Memory B cell (primary cell): ENCODE results near the gene YLPM1.
"Not testable (repeated sequence)": the region's sequence is repeated elsewhere in the genome, so short reads cannot be mapped to it uniquely, and the experiment has no call there.

Source experiments
- ATAC-seq: fragments of 150-1000 bp; cut with Tn5 transposase; 2 replicates; pipeline ENCODE4 v1.10.0; 2021; ENCODE audit warnings: low read depth, mild to moderate bottlenecking, moderate library complexity
- DNase-seq, 2 donors: peaks; one replicate each; pipeline ENCODE4 v3.0.0; 2022; ENCODE audit warnings: low spot score in 2 of 2
- H3K27ac Mint-ChIP-seq: one replicate; pipeline ENCODE4 v1.8.0; 2022; ENCODE audit warnings: mild to moderate bottlenecking, moderate library complexity, mixed read lengths
- H3K27me3 Mint-ChIP-seq: one replicate; pipeline ENCODE4 v1.8.0; 2022; ENCODE audit warnings: mixed read lengths
- H3K36me3 Mint-ChIP-seq: one replicate; pipeline ENCODE4 v1.8.0; 2022; ENCODE audit warnings: mild to moderate bottlenecking, mixed read lengths
- H3K4me1 Mint-ChIP-seq: one replicate; pipeline ENCODE4 v1.8.0; 2022; ENCODE audit warnings: mixed read lengths
- H3K4me3 Mint-ChIP-seq: one replicate; pipeline ENCODE4 v1.8.0; 2022; ENCODE audit warnings: mild to moderate bottlenecking, moderate library complexity, mixed read lengths
- H3K9me3 Mint-ChIP-seq: one replicate; pipeline ENCODE4 v1.8.0; 2022; ENCODE audit warnings: mixed read lengths

YLPM1 gene

GRCh38 chr14:74756326-74756725 lies 6.8 kb upstream of the YLPM1 start:
- ATAC-seq (no peak), DNase-seq (no peak)
- Mint-ChIP-seq H3K36me3 (peaks cover 4% of the 10 kb centered on the region), H3K27ac (no peak overlapping the region), H3K9me3 (peaks cover 9% of the 10 kb centered on the region), H3K27me3 (no peaks in the 10 kb centered on the region), H3K4me1 (no peaks in the 10 kb centered on the region), H3K4me3 (no peak overlapping the region)

GRCh38 chr14:74758505-74758904 lies 4.6 kb upstream of the YLPM1 start:
- H3K27ac Mint-ChIP-seq, result not testable (repeated sequence)

GRCh38 chr14:74763803-74764531 lies 851 bp downstream of the YLPM1 start:
- Mint-ChIP-seq H3K27me3 (no peaks in the 10 kb centered on the region), H3K9me3 (no peaks in the 10 kb centered on the region), H3K4me3 (peak overlapping the region; percentile 99), H3K4me1 (peaks cover 36% of the 10 kb centered on the region), H3K27ac (peak overlapping the region; percentile 96), H3K36me3 (peaks cover 2% of the 10 kb centered on the region)
- DNase-seq, result peak in 1 of 2 donors; percentile 13
- no peak for ATAC-seq

More at GRCh38 chr14:74758505-74758904, 4.6 kb upstream of the YLPM1 start:
- H3K4me3 Mint-ChIP-seq, H3K9me3 Mint-ChIP-seq, ATAC-seq, H3K27me3 Mint-ChIP-seq, DNase-seq, H3K36me3 Mint-ChIP-seq, H3K4me1 Mint-ChIP-seq: not testable (repeated sequence)

GRCh38 chr14:74765721-74766120 lies 2.6 kb downstream of the YLPM1 start:
- H3K9me3 Mint-ChIP-seq, result no peaks in the 10 kb centered on the region
- H3K27me3 Mint-ChIP-seq, result no peaks in the 10 kb centered on the region
- H3K36me3 Mint-ChIP-seq, result peaks cover 4% of the 10 kb centered on the region
- peak overlapping the region; percentile 99 for H3K4me3 Mint-ChIP-seq
- H3K4me1 Mint-ChIP-seq, result peaks cover 38% of the 10 kb centered on the region
- no peak for ATAC-seq
- peak overlapping the region; percentile 82 for H3K27ac Mint-ChIP-seq
- DNase-seq, result no peak

GRCh38 chr14:74771399-74771798 lies 8.3 kb downstream of the YLPM1 start:
- H3K36me3 Mint-ChIP-seq, result peaks cover 14% of the 10 kb centered on the region
- H3K27ac Mint-ChIP-seq, result no peak overlapping the region

GRCh38 chr14:74784634-74785033 lies 21.5 kb downstream of the YLPM1 start:
- no peaks in the 10 kb centered on the region for H3K9me3 Mint-ChIP-seq
- H3K4me3 Mint-ChIP-seq, result no peak overlapping the region
- no peak for DNase-seq
- H3K27me3 Mint-ChIP-seq, result no peaks in the 10 kb centered on the region
- no peak for ATAC-seq
- peaks cover 14% of the 10 kb centered on the region for H3K4me1 Mint-ChIP-seq
- no peak overlapping the region for H3K27ac Mint-ChIP-seq
- peaks cover 40% of the 10 kb centered on the region for H3K36me3 Mint-ChIP-seq

More at GRCh38 chr14:74771399-74771798, 8.3 kb downstream of the YLPM1 start:
- DNase-seq (no peak), ATAC-seq (no peak)
- Mint-ChIP-seq H3K4me3 (no peak overlapping the region), H3K27me3 (no peaks in the 10 kb centered on the region), H3K9me3 (no peaks in the 10 kb centered on the region), H3K4me1 (peaks cover 26% of the 10 kb centered on the region)

- H3K9me3 Mint-ChIP-seq, result no peaks in the 10 kb centered on the region
- DNase-seq (no peak), ATAC-seq (no peak)
- no peak overlapping the region for H3K27ac Mint-ChIP-seq
- H3K4me3 Mint-ChIP-seq, result no peak overlapping the region
- H3K27me3 Mint-ChIP-seq, result no peaks in the 10 kb centered on the region
- H3K4me1 Mint-ChIP-seq, result peaks cover 14% of the 10 kb centered on the region
- H3K36me3 Mint-ChIP-seq, result peaks cover 40% of the 10 kb centered on the region
Observed at GRCh38 chr14:74785056-74785613, 22.0 kb downstream of the YLPM1 start.

- peaks cover 13% of the 10 kb centered on the region for H3K4me1 Mint-ChIP-seq
- ATAC-seq (no peak), DNase-seq (no peak)
- H3K27ac Mint-ChIP-seq, result no peak overlapping the region
- H3K9me3 Mint-ChIP-seq, result peaks cover 2% of the 10 kb centered on the region
- H3K27me3 Mint-ChIP-seq, result no peaks in the 10 kb centered on the region
- H3K36me3 Mint-ChIP-seq, result peaks cover 37% of the 10 kb centered on the region
- H3K4me3 Mint-ChIP-seq, result no peak overlapping the region
Observed at GRCh38 chr14:74786796-74787315, 23.7 kb downstream of the YLPM1 start.

- Mint-ChIP-seq H3K27ac (peak overlapping the region; percentile 85), H3K4me1 (peaks cover 34% of the 10 kb centered on the region), H3K4me3 (peak overlapping the region; percentile 74), H3K36me3 (peaks cover 26% of the 10 kb centered on the region), H3K27me3 (no peaks in the 10 kb centered on the region), H3K9me3 (peaks cover 2% of the 10 kb centered on the region)
- DNase-seq (no peak), ATAC-seq (peak; percentile 71)
Observed at GRCh38 chr14:74792249-74793039, 29.3 kb downstream of the YLPM1 start.

- peak overlapping the region; percentile 24 for H3K4me3 Mint-ChIP-seq
- ATAC-seq, result no peak
- H3K27me3 Mint-ChIP-seq, result no peaks in the 10 kb centered on the region
- peaks cover 27% of the 10 kb centered on the region for H3K36me3 Mint-ChIP-seq
- peak overlapping the region; percentile 85 for H3K27ac Mint-ChIP-seq
- no peak for DNase-seq
- peaks cover 37% of the 10 kb centered on the region for H3K4me1 Mint-ChIP-seq
- peaks cover 2% of the 10 kb centered on the region for H3K9me3 Mint-ChIP-seq
Observed at GRCh38 chr14:74793506-74794155, 30.5 kb downstream of the YLPM1 start.

- H3K4me3 Mint-ChIP-seq, result no peak overlapping the region
- H3K4me1 Mint-ChIP-seq, result peaks cover 42% of the 10 kb centered on the region
- H3K27ac Mint-ChIP-seq, result no peak overlapping the region
- H3K36me3 Mint-ChIP-seq, result peaks cover 32% of the 10 kb centered on the region
- ATAC-seq, result no peak
- H3K9me3 Mint-ChIP-seq, result peaks cover 2% of the 10 kb centered on the region
- DNase-seq, result no peak
- H3K27me3 Mint-ChIP-seq, result no peaks in the 10 kb centered on the region
Observed at GRCh38 chr14:74794947-74795346, 31.8 kb downstream of the YLPM1 start.

- Mint-ChIP-seq H3K4me1 (peaks cover 19% of the 10 kb centered on the region), H3K36me3 (peaks cover 37% of the 10 kb centered on the region), H3K27ac (no peak overlapping the region), H3K27me3 (no peaks in the 10 kb centered on the region), H3K4me3 (no peak overlapping the region), H3K9me3 (no peaks in the 10 kb centered on the region)
- ATAC-seq, result no peak
- DNase-seq, result no peak
Observed at GRCh38 chr14:74799765-74800164, 36.6 kb downstream of the YLPM1 start.

GRCh38 chr14:74800780-74801179 lies 37.7 kb downstream of the YLPM1 start:
- no peaks in the 10 kb centered on the region for H3K9me3 Mint-ChIP-seq
- H3K36me3 Mint-ChIP-seq, result peaks cover 31% of the 10 kb centered on the region
- ATAC-seq (no peak), DNase-seq (no peak)
- peak overlapping the region; percentile 54 for H3K27ac Mint-ChIP-seq
- peaks cover 16% of the 10 kb centered on the region for H3K4me1 Mint-ChIP-seq
- H3K4me3 Mint-ChIP-seq, result no peak overlapping the region
- H3K27me3 Mint-ChIP-seq, result no peaks in the 10 kb centered on the region

GRCh38 chr14:74801396-74801795 lies 38.3 kb downstream of the YLPM1 start:
- Mint-ChIP-seq H3K27me3 (no peaks in the 10 kb centered on the region), H3K4me3 (no peak overlapping the region), H3K4me1 (peaks cover 13% of the 10 kb centered on the region), H3K27ac (peak overlapping the region; percentile 54), H3K36me3 (peaks cover 28% of the 10 kb centered on the region), H3K9me3 (no peaks in the 10 kb centered on the region)
- DNase-seq (no peak), ATAC-seq (no peak)
